ENCODE measurements around the gene DBI.

GRCh38 chr2:119415630-119416029 is 48.9 kb downstream of the DBI start:
- no peak for TF ChIP-seq CTCF (IDR thresholded peaks at IDR 0.05)
- no peak for TF ChIP-seq POLR2A (IDR thresholded peaks at IDR 0.05)
- TF ChIP-seq EP300 (IDR thresholded peaks at IDR 0.05), result no peak
- TF ChIP-seq POLR2AphosphoS5 (IDR thresholded peaks at IDR 0.05), result no peak
